HCT116 (cell line): ENCODE measurements around the gene UBQLNL. TPM values are rescaled to one million over a fixed set of nuclear protein-coding genes. Genes with fewer than 3 reads are reported as not detected.

ENCODE experiments used
- ATAC-seq: fragments of 200-7000 bp; cut with Tn5 transposase; 2 replicates; pipeline ENCODE4 v1.9.1; 2020; ENCODE audit warnings: mild to moderate bottlenecking, moderate library complexity
- BruUV-seq: library from RNA; stranded (reverse); fragments of 400-500 nt; replicated peaks from 2 replicates; lab custom pipeline; 2021; lab: Mats Ljungman, UMichigan
- CTCF ChIA-PET: fragments of 300-600 bp; sonication (Branson Sonifier 250); formaldehyde crosslinking; loops from one replicate; lab custom pipeline; 2021; ENCODE audit warnings: antibody characterized with exemption; lab: Charles Lee
- POLR2A ChIA-PET: fragments of 300-600, 350-600 bp; sonication (Branson Sonifier 250); formaldehyde crosslinking; loops from one replicate; lab custom pipeline; 2021; ENCODE audit warnings: antibody characterized with exemption; lab: Charles Lee
- RAD21 ChIA-PET, 2 experiments: fragments of 300-600 bp; sonication (Branson Sonifier 250); formaldehyde crosslinking; loops; one replicate each; lab custom pipeline; 2023; ENCODE audit warnings: low total read pairs in 2 of 2; ENCODE audit not compliant: uncharacterized antibody in 2 of 2, unreplicated experiment in 2 of 2, low non-redundant PET in 1 of 2; lab: Charles Lee
- DNase-seq: peaks from one replicate; pipeline ENCODE4 v3.0.0-alpha.2; 2010; ENCODE audit warnings: low read depth, low spot score
- H2AFZ ChIP-seq: fragments of 200-600 bp; shearing (Covaris generic), sonication (generic); 2 replicates; pipeline ENCODE4 v1.6.1; 2017; ENCODE audit warnings: low read depth, mixed run types, mixed read lengths, antibody characterized with exemption, low read length; ENCODE audit not compliant: poor library complexity, severe bottlenecking
- H3K27ac ChIP-seq: 2 replicates; pipeline ENCODE4 v1.5.1; 2012; ENCODE audit warnings: low read depth, low read length
- H3K27me3 ChIP-seq: fragments of 200-600 bp; sonication (generic); 2 replicates; pipeline ENCODE4 v1.6.1; 2016; ENCODE audit warnings: mixed run types, low read length, mixed read lengths; ENCODE audit not compliant: insufficient read depth
- H3K36me3 ChIP-seq, 2 experiments: fragments of 200-500 bp in 1 of 2; fragments of 200-600 bp in 1 of 2; sonication (Bioruptor generic) in 1 of 2; sonication (generic) in 1 of 2; 2 replicates each; pipeline versions ENCODE4 v1.5.1 to v1.6.1; 2014 to 2016; ENCODE audit warnings: low read length in 2 of 2, inconsistent platforms in 1 of 2, mixed read lengths in 1 of 2, mixed run types in 1 of 2; ENCODE audit not compliant: insufficient read depth in 2 of 2, control insufficient read depth in 1 of 2
- H3K4me1 ChIP-seq, 2 experiments: fragments of 200-600 bp in 1 of 2; sonication (generic) in 1 of 2; 2 replicates each; pipeline versions ENCODE4 v1.5.1 to v1.6.1; 2012 to 2017; ENCODE audit warnings: low read length in 2 of 2, inconsistent platforms in 1 of 2, mild to moderate bottlenecking in 1 of 2, mixed read lengths in 1 of 2, mixed run types in 1 of 2, moderate library complexity in 1 of 2; ENCODE audit not compliant: insufficient read depth in 2 of 2, control insufficient read depth in 1 of 2
- H3K4me2 ChIP-seq: fragments of 200-600 bp; sonication (generic); 2 replicates; pipeline ENCODE4 v1.6.1; 2017; ENCODE audit warnings: mixed run types, low read length, mixed read lengths
- H3K4me3 ChIP-seq, 2 experiments: fragments of 200-600 bp in 1 of 2; sonication (generic) in 1 of 2; replicated peaks in 1 of 2; 2 replicates each; pipeline ENCODE4 v1.5.1; 2011 to 2016; ENCODE audit warnings: low read length in 2 of 2, control low read depth in 1 of 2, low read depth in 1 of 2, mild to moderate bottlenecking in 1 of 2, mixed read lengths in 1 of 2, mixed run types in 1 of 2
- H3K79me2 ChIP-seq: fragments of 200-600 bp; sonication (generic); 2 replicates; pipeline ENCODE4 v1.6.1; 2017; ENCODE audit warnings: mild to moderate bottlenecking, mixed run types, low read length, moderate library complexity, mixed read lengths; ENCODE audit not compliant: insufficient read depth
- H3K9ac ChIP-seq: fragments of 200-600 bp; sonication (generic); 2 replicates; pipeline ENCODE4 v1.6.1; 2016; ENCODE audit warnings: low read length, mixed read lengths
- H3K9me2 ChIP-seq: fragments of 200-600 bp; sonication (generic), shearing (Covaris generic); 2 replicates; pipeline ENCODE4 v1.6.1; 2017; ENCODE audit warnings: mixed run types, mild to moderate bottlenecking, moderate library complexity; ENCODE audit not compliant: insufficient read depth
- H3K9me3 ChIP-seq, 2 experiments: fragments of 200-500 bp in 1 of 2; fragments of 200-600 bp in 1 of 2; sonication (Bioruptor generic) in 1 of 2; sonication (generic) in 1 of 2; 2 replicates each; pipeline ENCODE4 v1.6.1; 2014 to 2017; ENCODE audit warnings: low read length in 2 of 2, mixed read lengths in 2 of 2, inconsistent platforms in 1 of 2, low read depth in 1 of 2, mild to moderate bottlenecking in 1 of 2, mixed run types in 1 of 2, moderate library complexity in 1 of 2; ENCODE audit not compliant: control insufficient read depth in 1 of 2, insufficient read depth in 1 of 2
- H4K20me1 ChIP-seq: fragments of 200-600 bp; sonication (generic), shearing (Covaris generic); 2 replicates; pipeline ENCODE4 v1.6.1; 2017; ENCODE audit warnings: mixed run types, mild to moderate bottlenecking, moderate library complexity; ENCODE audit not compliant: insufficient read depth
- POLR2AphosphoS5 ChIP-seq: IDR thresholded peaks from 2 replicates; pipeline ENCODE4 v1.6.1; 2011; ENCODE audit warnings: mild to moderate bottlenecking, low read depth, low read length, moderate library complexity
- ZNF274 ChIP-seq: fragments of 200-500 bp; sonication (Bioruptor generic); IDR thresholded peaks from 2 replicates; pipeline ENCODE4 v1.6.1; 2014; ENCODE audit warnings: mild to moderate bottlenecking, low read depth, low read length, inconsistent platforms
- intact Hi-C: fragments of 100-400 bp; cut with micrococcal nuclease; formaldehyde crosslinking; loops from 2 replicates; pipeline ENCODE4 v1.10.0; 2022
- total RNA-seq: library from RNA; stranded (reverse); gene quantifications from one replicate; pipeline ENCODE4 v1.2.1, GENCODE V29; 2021; ENCODE audit not compliant: unreplicated experiment
- TF ChIP-seq, protein P1 (sequence below), 3 experiments: fragments of 200-600 bp in 1 of 3; sonication (generic) in 1 of 3; IDR thresholded peaks in 2 of 3; conservative IDR thresholded peaks in 1 of 3; 2 replicates each; pipeline ENCODE4 v1.5.1; 2012 to 2017; ENCODE audit warnings: low read depth in 2 of 3, low read length in 2 of 3, antibody characterized with exemption in 1 of 3, borderline replicate concordance in 1 of 3, control low read depth in 1 of 3, mild to moderate bottlenecking in 1 of 3, mixed read lengths in 1 of 3, mixed run types in 1 of 3, moderate library complexity in 1 of 3; ENCODE audit not compliant: insufficient read depth in 1 of 3

UBQLNL gene
- total RNA-seq, 1 experiment from 2014 or later = not detected

GRCh38 chr11:5489576-5490357, 26.7 kb downstream of the UBQLNL start:
- peaks cover 0 to 73% of the 10 kb centered on the region in 2 experiments; a peak in 3 of 4 replicates for H3K4me1 ChIP-seq
- DNase-seq (no peak), ATAC-seq (no peak)
- no peak overlapping the region for H2AFZ ChIP-seq
- intact Hi-C loops = no loop called here
- CTCF ChIA-PET = no interaction called here
- no peaks in the 10 kb centered on the region for H3K27me3 ChIP-seq
- POLR2A ChIA-PET = interaction anchor here (7.1 kb wide), 1 partner anchor 15 kb away, joined by 56 read pairs; no protein-coding TSS in a partner anchor
- 0 out of 2 replicates have a peak overlapping the region, but pooled peaks have one; percentile 30 for H3K9ac ChIP-seq
- H4K20me1 ChIP-seq = peaks cover 78% of the 10 kb centered on the region; the same call in 1 of the 2 replicates
- RAD21 ChIA-PET = no interaction called here
- peaks cover 100% of the 10 kb centered on the region for H3K79me2 ChIP-seq
- H3K9me3 ChIP-seq = no peaks in the 10 kb centered on the region
- H3K9me2 ChIP-seq = no peaks in the 10 kb centered on the region
- no TSS peak for BruUV-seq
- peaks cover 7 to 73% of the 10 kb centered on the region in 2 experiments for H3K36me3 ChIP-seq
- no peak overlapping the region; the same call in 1 of the 2 replicates for H3K27ac ChIP-seq
- no peak overlapping the region for H3K4me3 ChIP-seq
- TF ChIP-seq ZNF274 (no peak), POLR2AphosphoS5 (no peak)
- TF ChIP-seq, protein P1, sequence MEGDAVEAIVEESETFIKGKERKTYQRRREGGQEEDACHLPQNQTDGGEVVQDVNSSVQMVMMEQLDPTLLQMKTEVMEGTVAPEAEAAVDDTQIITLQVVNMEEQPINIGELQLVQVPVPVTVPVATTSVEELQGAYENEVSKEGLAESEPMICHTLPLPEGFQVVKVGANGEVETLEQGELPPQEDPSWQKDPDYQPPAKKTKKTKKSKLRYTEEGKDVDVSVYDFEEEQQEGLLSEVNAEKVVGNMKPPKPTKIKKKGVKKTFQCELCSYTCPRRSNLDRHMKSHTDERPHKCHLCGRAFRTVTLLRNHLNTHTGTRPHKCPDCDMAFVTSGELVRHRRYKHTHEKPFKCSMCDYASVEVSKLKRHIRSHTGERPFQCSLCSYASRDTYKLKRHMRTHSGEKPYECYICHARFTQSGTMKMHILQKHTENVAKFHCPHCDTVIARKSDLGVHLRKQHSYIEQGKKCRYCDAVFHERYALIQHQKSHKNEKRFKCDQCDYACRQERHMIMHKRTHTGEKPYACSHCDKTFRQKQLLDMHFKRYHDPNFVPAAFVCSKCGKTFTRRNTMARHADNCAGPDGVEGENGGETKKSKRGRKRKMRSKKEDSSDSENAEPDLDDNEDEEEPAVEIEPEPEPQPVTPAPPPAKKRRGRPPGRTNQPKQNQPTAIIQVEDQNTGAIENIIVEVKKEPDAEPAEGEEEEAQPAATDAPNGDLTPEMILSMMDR (IDR thresholded peaks at IDR 0.05 in 2 of 3, conservative IDR thresholded peaks at IDR 0.05 in 1 of 3; ENCODE audit: borderline replicate concordance in 1 of 3, insufficient read depth in 1 of 3, low read depth in 2 of 3, low read length in 2 of 3) = no peak
- H3K4me2 ChIP-seq = no peak overlapping the region
